Nephron progenitor cell (in vitro differentiated cells): Measurements from ENCODE around the gene TRAPPC2.

Source experiments
- DNase-seq: peaks from one replicate; pipeline ENCODE4 v3.0.0; 2021
- H3K27ac Mint-ChIP-seq: 2 replicates; pipeline ENCODE4 v1.8.0; 2021; ENCODE audit warnings: mild to moderate bottlenecking, moderate library complexity, mixed read lengths
- H3K27me3 Mint-ChIP-seq: 2 replicates; pipeline ENCODE4 v1.8.0; 2021; ENCODE audit warnings: mild to moderate bottlenecking, low read depth, mixed read lengths; ENCODE audit not compliant: poor library complexity
- H3K36me3 Mint-ChIP-seq: 2 replicates; pipeline ENCODE4 v1.8.0; 2021; ENCODE audit warnings: low read depth, mixed read lengths
- H3K4me1 Mint-ChIP-seq: 2 replicates; pipeline ENCODE4 v1.8.0; 2021; ENCODE audit warnings: mixed read lengths
- H3K4me3 Mint-ChIP-seq: 2 replicates; pipeline ENCODE4 v1.8.0; 2021; ENCODE audit warnings: mild to moderate bottlenecking, moderate library complexity, mixed read lengths
- H3K9me3 Mint-ChIP-seq: 2 replicates; pipeline ENCODE4 v1.8.0; 2021; ENCODE audit warnings: mild to moderate bottlenecking, moderate library complexity, mixed read lengths
- CTCF ChIP-seq: fragments of 200-600 bp; sonication (generic); IDR thresholded peaks from 2 replicates; pipeline ENCODE4 v1.5.0; 2021; ENCODE audit warnings: antibody characterized with exemption

TRAPPC2 gene

GRCh38 chrX:13667919-13668318 is 66.5 kb downstream of the TRAPPC2 start:
- peaks cover under 1% of the 10 kb centered on the region for H3K4me1 Mint-ChIP-seq
- H3K4me3 Mint-ChIP-seq = no peak overlapping the region
- no peak for TF ChIP-seq CTCF
- peaks cover 15% of the 10 kb centered on the region for H3K36me3 Mint-ChIP-seq
- H3K27ac Mint-ChIP-seq = no peak overlapping the region
- peaks cover 2% of the 10 kb centered on the region for H3K27me3 Mint-ChIP-seq
- H3K9me3 Mint-ChIP-seq = peaks cover 40% of the 10 kb centered on the region
- DNase-seq = no peak

GRCh38 chrX:13666836-13667235 is 67.6 kb downstream of the TRAPPC2 start:
- Mint-ChIP-seq H3K27ac (no peak overlapping the region), H3K9me3 (peaks cover 37% of the 10 kb centered on the region), H3K27me3 (peaks cover 2% of the 10 kb centered on the region), H3K4me1 (peaks cover 8% of the 10 kb centered on the region), H3K4me3 (no peak overlapping the region), H3K36me3 (peaks cover 19% of the 10 kb centered on the region)
- no peak for DNase-seq
- TF ChIP-seq CTCF = no peak

- H3K36me3 Mint-ChIP-seq = peaks cover 30% of the 10 kb centered on the region
- peaks cover 2% of the 10 kb centered on the region for H3K27me3 Mint-ChIP-seq
- peaks cover 10% of the 10 kb centered on the region for H3K4me1 Mint-ChIP-seq
- TF ChIP-seq CTCF = no peak
- peaks cover 39% of the 10 kb centered on the region for H3K9me3 Mint-ChIP-seq
- DNase-seq = no peak
- no peak overlapping the region for H3K27ac Mint-ChIP-seq
- H3K4me3 Mint-ChIP-seq = no peak overlapping the region
Measured at GRCh38 chrX:13664020-13664419, 70.4 kb downstream of the TRAPPC2 start.

- Mint-ChIP-seq H3K27me3 (peaks cover 2% of the 10 kb centered on the region), H3K9me3 (peaks cover 39% of the 10 kb centered on the region), H3K27ac (no peak overlapping the region), H3K4me1 (peaks cover 16% of the 10 kb centered on the region), H3K4me3 (no peak overlapping the region), H3K36me3 (peaks cover 30% of the 10 kb centered on the region)
- TF ChIP-seq CTCF = no peak
- DNase-seq = no peak
Measured at GRCh38 chrX:13662355-13662791, 72.0 kb downstream of the TRAPPC2 start.
